Islet precursor cell (in vitro differentiated cells): ENCODE results near the gene UNK.
A peak's percentile ranks its signal among the peaks of the same experiment; 100 is the strongest.
"Not testable (repeated sequence)": the region's sequence is repeated elsewhere in the genome, so short reads cannot be mapped to it uniquely, and the experiment has no call there.

Experiments
- DNase-seq: peaks from one replicate; pipeline ENCODE4 v3.0.0-alpha.2; 2018

UNK gene

GRCh38 chr17:75854881-75855309, 70.3 kb downstream of the UNK start:
- no peak for DNase-seq

DNA sequence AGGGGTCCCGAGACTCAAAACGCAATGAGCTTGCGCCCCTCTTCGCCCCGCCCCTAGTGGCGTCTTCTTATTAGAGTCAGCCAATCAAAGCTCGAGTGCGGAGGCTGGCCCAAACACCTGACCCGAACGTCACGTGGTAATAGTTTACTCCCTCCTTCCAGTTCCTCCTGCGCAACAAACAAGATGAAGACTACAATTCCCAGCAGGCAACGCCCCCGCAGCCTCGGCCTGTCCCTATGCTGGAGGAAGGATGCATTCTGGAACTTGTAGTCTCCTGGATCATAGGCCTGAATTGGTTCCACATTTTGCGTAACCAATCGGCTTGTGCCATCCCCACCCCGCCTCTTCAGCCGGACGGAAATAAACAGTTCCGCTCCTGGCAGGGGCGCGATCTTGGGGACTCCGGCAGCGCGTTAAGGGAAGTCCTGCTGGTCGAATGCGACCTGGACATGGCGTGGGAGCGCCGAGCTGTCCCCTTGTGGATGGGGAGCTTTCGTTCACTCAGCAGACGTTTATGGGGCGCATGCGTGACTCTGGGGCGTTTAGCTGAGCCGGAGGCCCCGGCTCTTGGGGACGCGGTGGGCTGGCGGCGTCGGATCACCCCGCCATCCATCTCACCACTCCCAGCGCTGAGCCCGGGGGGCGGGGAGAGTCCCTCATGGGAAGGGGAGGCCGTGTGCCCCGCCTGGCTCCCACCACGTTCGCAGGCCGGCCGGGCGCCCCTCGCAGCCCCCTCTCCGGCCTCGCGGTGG, 70.9 kb downstream of the UNK start, which contains the start of gene WBP2:
Gene WBP2 (minus strand): TSS at position 26 of the 752 bp plus-strand sequence. CDS start 38 bp downstream, outside the sequence.
- peak; percentile 100 for DNase-seq

DNA sequence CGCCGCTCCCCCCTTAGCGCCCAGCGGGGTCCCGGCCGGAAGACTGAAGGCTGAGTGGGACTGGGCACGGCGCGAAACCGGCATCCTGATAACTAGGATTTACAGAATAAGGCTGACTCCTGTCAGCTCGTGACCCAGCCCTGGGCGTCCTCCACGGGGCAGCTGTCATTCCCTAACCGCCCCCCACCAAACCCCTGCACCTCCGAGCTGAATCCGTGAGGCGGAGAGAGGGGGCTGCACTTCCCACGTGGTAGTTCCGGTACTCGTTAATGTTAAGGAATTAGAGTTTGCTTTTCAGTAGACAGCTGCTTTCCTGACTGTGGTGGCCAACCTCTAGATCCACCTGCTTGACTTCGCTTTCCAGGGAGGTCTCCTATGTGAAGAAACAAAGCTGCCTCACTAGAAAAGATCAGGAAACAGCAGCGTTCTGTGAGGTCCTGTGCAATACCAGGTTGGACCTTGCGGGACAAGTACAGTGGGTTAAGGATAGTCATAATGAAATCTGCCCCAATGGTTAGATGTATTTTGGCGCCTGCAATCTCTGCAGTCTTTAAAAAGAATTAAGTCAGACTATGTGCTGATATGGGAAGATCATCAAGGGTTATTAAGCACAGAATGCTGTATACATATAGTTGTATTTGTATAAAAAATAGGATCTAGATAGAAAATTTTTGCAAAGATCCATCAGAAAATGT, 71.6 kb downstream of the UNK start:
- DNase-seq = peak; percentile 83

DNA sequence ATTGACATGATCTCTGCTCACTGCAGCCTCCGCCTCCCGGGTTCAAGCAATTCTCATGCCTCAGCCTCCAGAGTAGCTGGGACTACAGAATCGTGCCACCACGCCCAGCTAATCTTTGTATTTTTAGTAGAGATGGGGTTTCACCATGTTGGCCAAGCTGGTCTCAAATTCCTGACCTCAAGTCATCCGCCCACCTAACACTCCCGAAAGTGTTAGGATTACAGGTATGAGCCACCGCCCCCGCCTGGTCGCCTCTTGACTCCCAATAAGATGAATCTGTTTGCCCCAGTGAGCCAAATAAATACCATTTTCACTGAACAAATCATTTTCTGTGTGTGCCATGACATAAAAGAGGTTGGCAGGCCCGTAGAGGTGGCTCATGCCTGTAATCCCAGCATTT, 74.8 kb downstream of the UNK start:
- not testable (repeated sequence) for DNase-seq

DNA sequence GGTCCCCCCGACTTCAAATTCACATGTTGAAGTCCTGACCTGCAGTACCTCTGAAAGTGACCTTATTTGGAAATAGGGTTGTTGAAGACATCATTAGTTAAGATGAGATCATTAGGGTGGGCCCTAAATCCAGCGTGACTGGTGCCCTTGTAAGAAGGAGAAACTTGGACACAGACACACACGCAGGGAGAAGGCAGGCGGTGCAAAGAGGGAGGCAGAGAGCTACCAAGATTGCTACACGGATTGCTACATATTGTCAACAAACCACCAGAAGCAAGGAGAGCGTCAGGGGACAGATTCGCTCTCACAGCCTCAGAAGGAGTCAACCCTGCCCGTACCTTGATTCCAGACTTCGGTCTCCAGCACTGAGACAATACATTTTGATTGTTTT, 77.3 kb downstream of the UNK start:
- DNase-seq = no peak

- DNase-seq = no peak
These were observed 79.9 kb downstream of the UNK start for GRCh38 chr17:75864448-75864871.

DNA sequence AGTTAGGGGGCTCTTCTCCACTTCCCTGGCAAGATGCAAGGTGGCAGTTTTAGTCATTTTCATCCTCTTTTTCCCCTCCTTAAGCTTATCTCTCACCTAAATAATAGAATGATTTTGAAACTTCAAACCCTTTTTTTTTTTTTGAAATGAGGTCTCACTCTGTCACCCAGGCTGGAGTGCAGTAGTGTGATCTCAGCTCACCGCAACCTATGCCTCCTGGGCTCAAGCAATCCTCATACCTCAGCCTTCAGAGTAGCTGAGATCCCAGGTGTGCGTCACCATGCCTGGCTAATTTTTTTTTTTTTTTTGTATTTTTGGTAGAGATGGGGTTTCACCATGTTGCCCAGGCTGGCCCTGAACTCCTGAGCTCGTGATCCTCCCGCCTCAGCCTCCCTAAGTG, 80.3 kb downstream of the UNK start:
- DNase-seq = not testable (repeated sequence)

DNA sequence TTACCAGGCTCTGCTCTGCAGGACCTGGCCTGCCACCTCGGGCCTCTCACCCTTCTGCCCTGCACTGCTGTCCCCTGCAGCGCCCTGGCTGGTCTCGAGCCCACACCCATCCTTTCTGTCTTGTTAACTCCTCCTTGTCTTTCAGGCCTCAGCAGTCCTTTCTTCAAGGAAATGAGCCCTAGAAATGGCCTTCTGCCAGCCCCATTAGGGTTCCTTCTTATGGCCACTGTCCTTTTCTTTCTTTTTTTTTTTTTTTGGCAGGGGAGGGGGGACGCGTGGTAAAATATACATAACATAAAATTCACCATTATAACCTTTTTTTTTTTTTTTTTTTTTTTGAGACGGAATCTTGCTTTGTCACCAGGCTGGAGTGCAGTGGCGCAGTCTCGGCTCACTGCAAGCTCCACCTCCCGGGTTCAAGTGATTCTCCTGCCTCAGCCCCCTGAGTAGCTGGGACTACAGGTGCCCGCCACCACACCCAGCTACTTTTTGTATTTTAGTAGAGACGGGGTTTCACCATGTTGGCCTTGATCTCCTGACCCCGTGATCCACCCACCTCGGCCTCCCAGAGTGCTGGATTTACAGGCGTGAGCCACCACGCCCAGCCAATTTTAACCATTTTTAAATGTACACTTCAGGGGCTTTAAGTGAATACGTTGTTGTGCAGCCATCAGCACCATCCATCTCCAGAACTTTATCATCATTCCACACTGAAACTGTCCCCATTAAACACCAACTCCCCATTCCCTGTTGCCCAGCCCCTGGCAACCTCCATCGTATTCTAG, 81.0 kb downstream of the UNK start:
- not testable (repeated sequence) for DNase-seq

DNA sequence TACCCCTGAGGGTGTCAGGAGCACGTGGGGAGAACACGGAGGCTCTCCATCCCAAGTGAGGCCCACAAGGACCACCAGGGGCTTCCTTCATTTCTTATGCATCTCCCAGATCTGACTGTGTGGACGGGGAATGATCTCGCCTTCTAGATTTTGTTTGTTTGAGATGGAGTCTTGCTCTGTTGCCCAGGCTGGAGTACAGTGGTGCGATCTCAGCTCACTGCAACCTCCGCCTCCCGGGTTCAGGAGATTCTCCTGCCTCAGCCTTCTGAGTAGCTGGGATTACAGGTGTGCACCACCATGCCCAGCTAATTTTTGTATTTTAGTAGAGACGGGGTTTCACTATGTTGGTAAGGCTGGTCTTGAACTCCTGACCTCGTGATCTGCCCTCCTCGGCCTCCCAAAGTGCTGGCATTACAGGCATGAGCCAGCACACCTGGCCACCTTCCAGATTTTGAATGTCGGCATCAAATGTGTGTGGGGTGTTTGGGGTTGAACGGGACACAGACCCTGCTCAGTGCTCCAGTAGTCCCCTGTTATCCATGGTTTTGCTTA, 84.2 kb downstream of the UNK start:
- not testable (repeated sequence) for DNase-seq

- DNase-seq = no peak
These were observed 84.9 kb downstream of the UNK start for GRCh38 chr17:75869282-75870141.

DNA sequence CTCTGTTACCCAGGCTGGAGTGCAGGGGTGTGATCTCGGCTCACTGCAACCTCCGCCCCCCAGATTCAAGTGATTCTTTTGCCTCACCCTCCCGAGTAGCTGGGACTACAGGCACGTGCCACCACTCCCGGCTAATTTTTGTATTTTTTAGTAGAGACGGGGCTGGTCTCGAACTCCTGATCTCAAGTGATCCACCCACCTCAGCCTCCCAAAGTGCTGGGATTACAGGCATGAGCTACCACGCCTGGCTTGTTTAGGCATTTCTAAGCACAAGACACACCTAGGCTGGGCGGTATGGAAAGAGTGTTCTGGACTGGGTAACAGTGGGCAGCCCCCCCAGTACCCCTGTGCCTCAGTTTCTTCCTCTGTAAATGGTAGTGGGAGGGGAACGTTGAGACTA, 85.6 kb downstream of the UNK start:
- not testable (repeated sequence) for DNase-seq

GRCh38 chr17:75872434-75873351, 88.1 kb downstream of the UNK start:
- DNase-seq = peak; percentile 94

GRCh38 chr17:75873587-75874322, 89.1 kb downstream of the UNK start:
- DNase-seq = no peak

- DNase-seq = no peak
These were observed 89.9 kb downstream of the UNK start for GRCh38 chr17:75874323-75875181.
